Stimulated activated CD8-positive, alpha-beta memory T cell treated with anti-CD3 and anti-CD28 coated beads, Interleukin-7, amount 100 ng/mL, for 1 hour (primary cell): ENCODE results near the gene RGS11.

Experiments used
- DNase-seq, 2 donors: peaks; one replicate each; pipeline ENCODE4 v3.0.0-alpha.2; 2020; ENCODE audit warnings: low read depth in 2 of 2

RGS11 gene

DNA sequence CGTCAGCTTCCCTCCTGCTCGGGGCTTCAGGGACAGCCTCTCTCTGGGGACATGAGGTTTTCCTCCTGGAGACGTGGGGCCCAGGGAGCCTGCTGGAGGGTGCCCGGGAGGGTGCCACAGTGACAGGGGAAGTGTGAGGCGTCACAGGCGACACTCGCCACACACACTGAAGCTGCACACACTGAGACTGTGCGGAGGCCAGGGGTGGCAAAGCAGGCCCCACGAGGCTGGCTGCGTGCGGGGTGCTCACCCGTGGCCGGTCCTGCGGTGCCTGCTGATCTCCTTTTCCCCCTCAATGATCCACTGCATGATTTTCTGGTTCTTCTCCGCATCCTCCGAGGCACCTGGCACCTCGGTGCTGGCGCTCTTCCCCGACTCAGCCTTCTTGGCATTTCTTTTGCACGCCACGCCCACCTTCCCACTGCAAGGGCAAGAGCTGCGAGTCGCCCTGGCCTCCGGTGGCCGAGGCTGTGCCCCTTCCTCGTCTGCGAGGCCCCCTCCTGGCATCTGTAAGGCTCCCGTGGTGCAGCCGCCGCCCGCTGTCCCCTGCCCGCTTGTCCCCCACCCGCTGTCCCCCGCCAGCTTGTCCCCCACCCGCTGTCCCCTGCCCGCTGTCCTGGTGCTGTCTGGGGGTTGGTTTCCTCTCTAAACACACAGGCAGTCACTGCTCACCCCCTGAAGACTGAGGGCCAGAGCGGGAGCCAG, 21.2 kb upstream of the RGS11 start:
- no peak for DNase-seq

DNA sequence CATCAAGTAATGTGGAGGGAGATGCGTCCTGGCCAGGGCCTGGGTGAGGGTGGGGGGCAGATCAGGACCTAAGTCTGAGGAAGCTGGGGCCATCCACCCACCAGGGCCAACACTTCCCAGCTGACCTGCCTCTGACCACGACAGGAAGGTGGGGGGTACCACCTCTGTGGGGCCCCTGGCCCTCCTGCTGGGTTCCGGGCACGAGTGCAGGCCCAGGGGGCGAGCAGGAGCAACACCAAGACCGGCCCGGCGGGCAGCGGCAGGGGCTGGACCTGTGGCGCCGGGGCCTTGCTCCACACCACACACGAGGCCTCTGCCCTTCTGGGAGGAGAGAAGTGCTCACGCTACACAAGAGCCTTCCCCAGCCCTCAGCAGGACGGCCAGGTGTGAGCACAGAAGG, 20.5 kb upstream of the RGS11 start:
- DNase-seq, result no peak

DNA sequence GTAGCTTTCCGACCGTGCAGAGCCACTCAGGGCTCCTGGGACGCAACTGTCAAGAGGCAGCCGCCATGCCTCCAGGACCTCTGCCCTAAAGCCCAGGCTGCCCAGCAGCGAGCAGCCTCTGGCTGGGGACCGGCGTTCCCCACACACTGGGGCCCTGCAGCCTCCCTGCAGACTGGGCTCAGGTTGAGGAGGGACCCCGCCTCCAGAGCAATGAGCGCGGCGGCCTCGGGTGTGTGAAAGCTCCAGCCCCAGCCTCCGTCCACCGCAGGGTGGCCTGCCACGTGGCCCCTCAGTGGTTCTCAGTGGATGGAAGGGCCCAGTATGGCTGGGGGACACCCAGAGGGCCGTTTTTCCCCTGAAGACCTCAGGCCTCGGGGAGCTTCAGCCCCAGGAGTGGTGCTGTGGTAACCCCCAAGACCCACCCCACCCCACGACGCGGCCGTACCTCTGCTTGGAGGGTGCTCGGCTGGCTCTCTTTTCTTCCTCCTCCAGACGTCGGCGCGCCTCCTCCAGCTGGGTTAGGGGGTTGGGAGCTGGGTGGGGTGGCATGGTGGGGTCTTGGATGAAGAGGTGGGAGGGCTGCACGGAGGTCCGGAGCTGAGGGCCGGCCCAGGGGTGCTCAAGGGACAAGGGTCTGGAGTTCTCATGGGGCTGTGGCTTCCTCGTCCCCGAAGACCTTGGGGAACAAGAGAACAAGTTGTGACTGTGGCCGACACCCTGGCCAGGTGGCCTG, 17.5 kb upstream of the RGS11 start:
- no peak for DNase-seq

DNA sequence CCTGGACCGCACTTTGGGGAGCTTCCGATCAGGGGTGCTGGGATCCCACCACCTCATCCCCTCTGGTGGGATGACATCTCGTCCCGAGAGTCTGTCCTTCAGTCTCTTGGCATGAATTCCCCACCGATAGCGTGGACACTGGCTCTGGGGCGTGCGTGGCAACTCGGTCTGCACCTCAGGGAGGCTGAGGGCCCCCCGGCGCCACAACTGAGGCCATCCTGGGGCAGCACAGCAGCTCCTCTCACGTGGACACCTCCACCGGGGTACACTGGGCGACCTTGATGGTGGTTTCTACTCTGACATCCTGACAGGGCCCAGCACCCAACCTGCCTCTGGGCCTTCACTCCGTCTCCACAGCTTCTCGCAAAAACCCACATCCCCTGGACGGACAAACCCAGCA, 15.8 kb upstream of the RGS11 start:
- DNase-seq, result no peak

DNA sequence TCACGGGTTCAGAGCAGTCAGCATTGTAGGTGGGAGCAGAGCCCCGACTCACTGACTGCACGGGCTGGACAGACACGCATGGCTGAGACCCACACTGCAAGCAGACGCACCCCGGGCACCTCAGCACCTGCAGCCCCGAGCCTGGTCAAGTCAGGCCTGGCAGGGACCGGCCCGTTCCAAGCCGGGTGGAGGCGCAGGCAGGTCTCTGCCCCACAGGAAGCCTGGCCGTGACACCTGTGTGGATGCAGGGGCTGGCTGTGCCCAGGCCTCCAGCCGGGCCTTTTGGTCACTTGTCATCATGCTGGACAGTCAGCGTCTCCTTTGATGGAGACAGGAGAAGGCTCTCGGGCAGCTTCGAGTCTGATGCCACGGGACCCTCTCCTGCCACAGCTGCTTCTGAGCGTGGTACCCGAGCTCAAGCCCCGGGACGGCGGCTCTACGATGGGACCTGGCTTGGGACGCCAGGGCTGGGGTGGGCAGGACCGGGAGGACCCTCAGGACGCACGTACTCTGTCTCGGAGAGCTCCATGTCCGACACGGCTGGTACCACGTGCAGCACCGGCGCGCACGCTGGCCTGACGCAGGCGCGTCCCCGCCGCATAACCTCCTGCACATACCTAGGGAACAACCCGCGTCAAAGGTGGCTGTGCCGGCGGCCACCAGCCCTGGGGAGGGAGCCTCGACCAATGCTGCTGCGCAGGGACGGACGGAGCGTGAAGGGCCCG, 15.1 kb upstream of the RGS11 start:
- no peak for DNase-seq

DNA sequence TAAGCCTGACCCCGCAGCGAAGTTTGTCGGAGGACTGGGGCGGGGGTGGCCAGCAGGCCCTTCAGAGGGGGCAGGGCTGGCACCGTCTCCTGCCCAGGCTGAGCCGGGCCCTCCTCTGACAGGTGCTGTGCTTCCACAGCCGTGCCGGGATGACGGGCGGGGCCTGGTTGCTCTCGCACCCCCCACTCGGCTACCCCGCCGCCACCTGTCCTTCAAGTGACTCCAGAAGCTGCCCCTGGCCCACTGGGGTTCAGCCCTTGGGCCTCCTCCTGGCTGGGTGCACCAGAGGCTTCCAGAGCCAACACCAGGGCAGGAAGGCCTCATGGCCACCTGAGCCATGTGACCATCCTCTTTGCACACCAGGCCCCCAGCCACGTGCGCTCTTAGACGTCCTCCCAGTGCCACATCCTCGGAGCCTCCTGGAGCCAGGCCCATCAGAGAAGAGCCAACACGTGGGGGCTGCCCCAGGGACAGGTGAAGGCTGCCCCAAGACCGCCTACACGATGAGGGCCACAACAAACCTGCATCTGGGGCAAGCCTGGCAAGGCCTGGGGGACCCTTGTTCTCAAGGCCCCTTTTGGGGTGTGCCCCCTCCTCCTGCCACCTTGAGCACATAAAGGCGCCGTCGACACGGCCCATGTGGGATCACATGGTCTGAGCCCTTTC, 14.4 kb upstream of the RGS11 start:
- DNase-seq, result no peak

DNA sequence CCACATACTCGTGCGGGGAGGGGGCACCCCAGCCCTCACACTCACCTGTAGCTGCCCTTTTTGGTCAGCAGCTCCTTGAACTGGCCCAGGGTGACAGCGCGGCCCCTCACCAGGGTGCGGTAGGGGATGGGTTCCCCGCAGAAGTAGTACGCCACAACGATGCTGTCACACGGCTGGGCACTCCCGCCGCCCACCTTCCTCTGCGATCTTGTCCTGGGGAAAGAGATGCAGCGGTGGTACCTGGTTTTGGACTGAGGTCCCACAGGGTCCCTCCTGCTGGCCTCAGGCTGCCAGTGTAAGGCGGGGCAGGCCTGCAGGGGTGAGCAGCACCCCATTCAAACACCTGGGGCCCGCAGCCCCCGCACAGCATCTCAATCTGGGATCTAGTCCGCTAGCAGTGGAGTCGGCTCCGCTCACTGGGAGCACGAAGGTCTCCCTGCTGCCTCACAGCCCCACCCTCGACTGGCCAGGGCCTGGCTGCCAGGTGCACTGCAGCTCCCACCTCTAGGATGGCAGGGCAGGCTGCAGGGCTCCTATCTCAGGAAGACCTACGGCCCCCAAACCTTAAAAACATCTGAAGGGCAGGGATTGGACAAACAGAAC, 13.8 kb upstream of the RGS11 start:
- DNase-seq, result no peak

DNA sequence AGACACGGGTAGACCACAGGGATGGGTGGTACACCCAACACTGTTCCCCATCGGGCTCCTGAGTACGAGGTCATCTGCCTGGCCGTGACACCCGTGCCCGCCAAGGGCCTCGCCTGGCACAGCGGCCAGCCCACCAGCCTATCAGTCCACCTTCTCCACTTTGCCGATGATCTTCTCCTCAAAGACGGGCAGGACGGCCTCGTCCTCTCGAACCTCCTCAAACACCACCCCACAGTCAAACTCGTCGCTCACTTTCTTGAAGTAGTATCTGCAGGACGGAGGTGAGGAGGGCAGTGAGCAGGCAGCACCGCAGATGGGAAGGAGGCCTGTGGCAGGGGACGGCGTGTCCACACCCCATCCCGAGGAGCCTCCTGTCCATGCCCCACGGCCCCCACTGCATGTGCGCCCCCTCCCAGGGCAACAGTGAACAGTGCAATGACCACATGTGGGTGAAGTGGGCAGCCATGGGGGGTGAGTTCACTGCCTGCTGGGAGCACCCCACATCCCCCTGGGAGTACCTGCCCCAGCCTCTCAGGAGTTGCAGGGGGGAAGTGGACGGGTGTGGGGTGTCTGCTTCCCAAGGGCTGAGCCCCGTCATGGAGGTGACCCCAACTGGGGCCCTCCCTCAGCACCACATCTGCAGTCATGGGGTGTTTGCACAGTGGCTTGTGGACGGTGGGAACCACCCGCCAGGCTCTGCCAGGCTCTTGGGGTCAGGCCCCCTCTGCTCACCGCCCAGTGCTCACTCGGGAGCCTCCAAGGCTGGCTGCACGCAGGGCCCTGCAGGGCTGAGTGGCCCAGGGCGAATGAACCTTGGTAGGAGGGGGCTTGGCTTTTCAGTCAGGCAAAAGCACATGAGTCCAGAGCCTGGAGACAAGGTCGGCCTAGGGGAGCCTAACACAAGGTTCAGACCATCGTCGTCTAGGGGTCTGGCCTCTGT, 12.5 kb upstream of the RGS11 start:
- no peak for DNase-seq

DNA sequence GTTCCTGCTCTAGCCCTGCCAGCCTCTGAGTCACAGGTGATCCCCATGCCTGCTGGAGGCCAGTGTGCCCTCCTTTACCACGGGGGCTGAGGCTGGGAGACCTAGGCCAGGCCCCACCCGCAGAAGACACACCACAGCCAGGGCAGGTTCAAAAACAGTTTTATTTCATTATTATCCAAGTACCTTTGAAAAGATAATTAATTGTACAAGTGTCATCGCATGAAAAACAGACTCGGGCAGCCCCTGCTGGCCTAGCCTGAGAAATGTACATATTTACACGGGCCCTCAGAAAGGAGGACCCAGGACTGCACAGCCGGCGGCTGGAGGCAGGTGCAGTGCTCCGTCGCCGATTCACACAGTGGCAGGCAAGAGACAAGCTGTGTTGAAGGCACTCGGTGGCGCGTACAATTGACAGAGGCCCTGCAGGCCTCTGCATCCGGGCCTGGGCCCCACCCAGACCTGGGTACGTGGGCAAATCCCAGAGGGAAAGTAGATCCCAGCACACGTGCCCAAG, 11.6 kb upstream of the RGS11 start:
- DNase-seq, result no peak

DNA sequence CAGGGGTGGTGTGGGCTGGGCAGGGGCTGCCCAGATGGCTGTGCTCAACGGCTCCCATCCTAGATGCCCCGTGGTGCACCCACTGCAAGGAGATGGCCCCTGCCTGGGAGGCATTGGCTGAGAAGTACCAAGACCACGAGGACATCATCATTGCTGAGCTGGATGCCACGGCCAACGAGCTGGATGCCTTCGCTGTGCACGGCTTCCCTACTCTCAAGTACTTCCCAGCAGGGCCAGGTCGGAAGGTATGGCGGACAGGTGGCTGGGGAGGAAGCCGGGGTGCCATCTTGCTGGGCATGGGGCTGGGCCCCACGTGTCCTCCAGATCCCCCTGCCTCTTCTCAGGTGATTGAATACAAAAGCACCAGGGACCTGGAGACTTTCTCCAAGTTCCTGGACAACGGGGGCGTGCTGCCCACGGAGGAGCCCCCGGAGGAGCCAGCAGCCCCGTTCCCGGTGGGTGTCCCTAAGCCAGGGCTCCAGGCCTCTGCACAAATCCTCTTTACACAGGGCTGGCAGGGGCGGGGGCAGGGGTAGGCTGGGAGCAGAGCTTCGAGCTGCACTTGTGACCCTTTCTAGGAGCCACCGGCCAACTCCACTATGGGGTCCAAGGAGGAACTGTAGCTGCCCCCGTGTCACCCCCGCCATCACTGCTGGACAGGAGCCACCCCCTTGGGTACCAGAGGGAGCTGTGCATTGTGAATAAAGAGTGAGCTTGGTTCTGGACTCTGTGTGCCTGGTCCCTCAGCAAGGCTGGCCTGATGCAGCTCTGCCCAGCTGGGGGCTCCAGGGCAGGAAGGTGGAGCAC, 10.9 kb upstream of the RGS11 start:
- no peak for DNase-seq

DNA sequence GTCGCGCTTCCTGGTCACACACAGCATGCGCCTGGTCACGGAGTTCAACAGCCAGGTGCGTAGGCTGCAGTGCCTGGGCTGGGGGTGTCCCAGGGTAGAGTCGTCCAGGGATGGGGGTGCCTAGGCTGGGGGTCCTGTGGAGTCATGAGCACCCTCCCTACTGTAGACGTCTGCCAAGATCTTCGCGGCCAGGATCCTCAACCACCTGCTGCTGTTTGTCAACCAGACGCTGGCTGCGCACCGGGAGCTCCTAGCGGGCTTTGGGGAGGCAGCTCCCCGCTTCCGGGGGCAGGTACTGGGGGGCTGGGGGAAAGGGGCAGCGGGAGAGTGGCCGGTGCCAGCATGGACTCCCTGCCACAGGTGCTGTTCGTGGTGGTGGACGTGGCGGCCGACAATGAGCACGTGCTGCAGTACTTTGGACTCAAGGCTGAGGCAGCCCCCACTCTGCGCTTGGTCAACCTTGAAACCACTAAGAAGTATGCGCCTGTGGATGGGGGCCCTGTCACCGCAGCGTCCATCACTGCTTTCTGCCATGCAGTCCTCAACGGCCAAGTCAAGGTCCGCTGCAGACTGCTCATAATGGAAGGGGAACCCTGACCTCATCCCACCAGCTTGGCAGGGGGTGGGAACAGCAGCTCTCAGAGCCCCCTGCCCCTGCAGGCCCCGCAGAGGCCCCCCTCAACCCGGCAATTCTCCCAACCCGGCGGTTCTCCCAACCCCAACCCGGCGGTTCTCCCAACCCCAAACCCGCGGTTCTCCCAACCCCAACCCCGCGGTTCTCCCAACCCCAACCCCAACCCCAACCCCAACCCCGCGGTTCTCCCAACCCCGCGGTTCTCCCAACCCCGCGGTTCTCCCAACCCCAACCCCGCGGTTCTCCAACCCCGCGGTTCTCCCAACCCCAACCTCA, 9.7 kb upstream of the RGS11 start:
- no peak for DNase-seq

DNA sequence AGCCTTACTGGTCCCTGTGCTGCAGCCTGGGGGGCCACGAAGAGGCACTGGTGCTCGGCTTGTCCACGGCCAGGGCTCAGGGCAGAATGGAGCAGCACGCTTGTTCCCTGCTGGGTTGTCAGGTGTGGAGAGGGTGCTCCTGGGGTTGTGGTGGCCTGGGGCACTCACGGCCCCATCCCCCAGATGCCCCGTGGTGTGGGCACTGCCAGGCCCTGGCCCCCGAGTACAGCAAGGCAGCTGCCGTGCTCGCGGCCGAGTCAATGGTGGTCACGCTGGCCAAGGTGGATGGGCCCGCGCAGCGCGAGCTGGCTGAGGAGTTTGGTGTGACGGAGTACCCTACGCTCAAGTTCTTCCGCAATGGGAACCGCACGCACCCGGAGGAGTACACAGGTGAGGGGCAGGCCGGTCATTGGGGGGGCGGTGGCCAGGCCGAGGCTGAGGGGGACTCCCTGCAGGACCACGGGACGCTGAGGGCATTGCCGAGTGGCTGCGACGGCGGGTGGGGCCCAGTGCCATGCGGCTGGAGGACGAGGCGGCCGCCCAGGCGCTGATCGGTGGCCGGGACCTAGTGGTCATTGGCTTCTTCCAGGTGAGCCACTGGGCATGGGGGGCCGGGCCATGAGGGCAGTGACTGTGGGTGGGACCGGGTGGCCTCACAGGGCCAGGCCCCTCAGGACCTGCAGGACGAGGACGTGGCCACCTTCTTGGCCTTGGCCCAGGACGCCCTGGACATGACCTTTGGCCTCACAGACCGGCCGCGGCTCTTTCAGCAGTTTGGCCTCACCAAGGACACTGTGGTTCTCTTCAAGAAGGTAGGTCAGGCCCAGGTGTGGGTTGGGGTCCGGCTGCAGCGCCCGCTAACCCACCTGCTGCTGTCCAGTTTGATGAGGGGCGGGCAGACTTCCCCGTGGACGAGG, 8.7 kb upstream of the RGS11 start:
- DNase-seq, result no peak

DNA sequence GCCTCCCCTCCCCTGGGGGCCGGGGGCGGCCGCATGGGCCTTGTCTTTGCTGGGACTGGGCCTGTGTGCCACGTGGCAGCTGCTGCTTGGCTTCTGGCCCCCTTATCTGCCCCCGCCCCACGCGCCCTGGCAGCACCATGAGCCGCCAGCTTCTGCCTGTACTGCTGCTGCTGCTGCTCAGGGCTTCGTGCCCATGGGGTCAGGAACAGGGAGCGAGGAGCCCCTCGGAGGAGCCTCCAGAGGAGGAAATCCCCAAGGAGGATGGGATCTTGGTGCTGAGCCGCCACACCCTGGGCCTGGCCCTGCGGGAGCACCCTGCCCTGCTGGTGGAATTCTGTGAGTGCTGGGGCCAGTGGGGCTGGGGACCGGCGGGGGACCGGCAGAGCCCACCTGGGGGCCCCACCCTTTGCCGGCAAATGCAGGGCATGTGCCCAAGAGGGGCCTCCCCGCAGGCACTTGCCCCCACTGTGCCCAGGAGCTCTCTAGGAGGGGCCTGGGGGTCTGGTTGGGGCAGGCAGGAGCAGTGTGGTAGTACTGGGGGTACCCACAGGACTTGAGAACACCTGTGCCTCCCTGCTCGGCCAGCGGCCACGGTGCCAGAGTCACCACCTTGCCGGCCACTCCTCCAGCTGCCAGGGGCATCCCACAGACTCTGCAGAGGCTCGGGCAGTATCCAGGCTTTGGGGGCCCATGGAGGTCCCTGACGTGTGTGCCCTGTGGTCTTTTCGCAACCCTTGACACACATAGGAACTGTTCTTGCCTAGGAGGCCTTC, 7.5 kb upstream of the RGS11 start, which contains the start of gene PDIA2:
Gene PDIA2 (plus strand): TSS at position 132 of the 773 bp plus-strand sequence. CDS start 6 bp downstream, at position 138.
- DNase-seq, result no peak

DNA sequence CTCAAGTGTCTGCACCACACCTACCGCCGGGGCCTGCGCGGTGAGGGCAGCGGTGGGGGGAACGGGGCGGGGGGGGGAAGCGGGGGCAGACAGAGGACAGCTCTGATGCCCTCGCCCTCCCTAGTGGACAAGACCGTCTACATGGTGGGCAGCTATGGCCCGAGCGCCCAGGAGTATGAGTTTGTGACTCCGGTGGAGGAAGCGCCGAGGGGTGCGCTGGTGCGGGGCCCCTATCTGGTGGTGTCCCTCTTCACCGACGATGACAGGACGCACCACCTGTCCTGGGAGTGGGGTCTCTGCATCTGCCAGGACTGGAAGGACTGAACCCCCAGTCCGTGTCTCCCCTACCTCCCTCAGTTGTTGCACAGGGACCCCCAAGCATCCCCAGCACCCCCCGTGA, 6.7 kb upstream of the RGS11 start:
- DNase-seq, result no peak

DNA sequence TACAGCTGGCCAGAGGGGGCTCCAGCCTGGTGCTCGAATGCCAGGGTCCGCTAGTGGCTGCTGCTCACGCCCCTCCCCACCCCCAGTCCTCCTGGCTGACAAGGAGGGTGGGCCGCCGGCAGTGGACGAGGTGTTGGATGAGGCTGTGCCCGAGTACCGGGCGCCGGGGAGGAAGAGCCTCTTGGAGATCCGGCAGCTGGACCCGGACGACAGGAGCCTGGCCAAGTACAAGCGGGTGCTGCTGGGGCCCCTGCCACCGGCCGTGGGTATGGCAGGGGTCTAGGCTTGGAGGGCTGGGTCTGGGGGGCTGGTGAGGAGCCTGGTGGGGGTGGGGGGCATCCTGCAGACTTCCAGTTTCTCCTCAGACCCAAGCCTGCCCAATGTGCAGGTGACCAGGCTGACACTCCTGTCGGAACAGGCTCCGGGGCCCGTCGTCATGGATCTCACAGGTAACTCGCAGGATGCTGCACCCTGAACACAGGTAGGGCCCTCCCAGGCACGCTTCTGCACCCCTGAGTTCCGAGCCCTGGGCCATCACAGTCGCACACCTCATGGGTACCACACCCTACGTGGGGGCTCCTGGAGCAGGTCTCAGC, 6.0 kb upstream of the RGS11 start:
- DNase-seq, result no peak

DNA sequence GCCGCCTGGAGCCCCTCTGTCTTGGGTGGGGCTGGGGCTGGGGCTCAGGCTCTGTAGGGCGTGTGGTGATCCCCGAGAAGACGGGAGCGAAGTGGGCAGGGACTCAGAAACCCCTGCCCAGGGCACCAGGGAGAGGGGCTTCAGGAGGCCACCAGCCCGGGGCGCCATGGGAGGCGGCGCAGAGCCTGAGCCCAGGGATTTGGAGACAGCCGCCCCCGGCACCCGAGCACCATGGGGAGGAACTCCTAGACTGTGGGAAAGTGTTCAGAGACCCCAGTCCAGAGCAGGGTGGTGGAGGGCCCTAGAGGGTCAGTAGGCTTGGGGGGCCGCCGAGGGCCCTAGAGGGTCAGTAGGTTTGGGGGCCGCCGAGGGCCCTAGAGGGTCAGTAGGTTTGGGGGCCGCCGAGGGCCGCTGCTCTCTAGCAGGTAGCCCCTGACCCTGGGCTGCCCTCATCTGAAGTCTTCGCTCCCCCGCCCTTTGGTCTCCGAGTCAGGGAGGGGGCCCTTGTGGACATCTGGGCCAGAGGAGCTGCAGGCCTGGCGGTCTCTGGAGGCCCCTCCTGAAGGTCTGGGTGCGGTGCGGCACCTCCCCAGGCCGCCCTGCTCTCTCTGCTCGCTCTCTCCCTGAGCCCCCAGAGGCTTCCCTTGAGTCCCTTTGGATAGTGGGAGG, 5.4 kb upstream of the RGS11 start:
- DNase-seq, result no peak
